K562 (cell line): Measurements from ENCODE around the gene CREB5. TPM values are rescaled to one million over a fixed set of nuclear protein-coding genes. Genes with fewer than 3 reads are reported as not detected.

Experiments used
- ATAC-seq: fragments of 200-7000 bp; cut with Tn5 transposase; 3 replicates; pipeline ENCODE4 v1.9.1; 2020; ENCODE audit warnings: moderate library complexity
- BruUV-seq: library from RNA; stranded (reverse); fragments of 400-500 nt; replicated peaks from 2 replicates; lab custom pipeline; 2021; lab: Mats Ljungman, UMichigan
- CTCF ChIA-PET: fragments of 300-600 bp; formaldehyde crosslinking; extraction: SDS; loops from one replicate; lab custom pipeline; 2021; ENCODE audit warnings: low intra/inter-chr PET ratio; lab: Yijun Ruan, JAX
- POLR2A ChIA-PET: fragments of 300-600, 350-650 bp; sonication (Branson Sonifier 250); formaldehyde crosslinking; extraction: SDS; loops from one replicate; lab custom pipeline; 2021; ENCODE audit warnings: antibody characterized with exemption, inconsistent platforms; lab: Yijun Ruan, JAX
- DNase-seq, 4 experiments: peaks; one replicate each; pipeline versions ENCODE4 v3.0.0 to v3.0.0-alpha.2; 2011 to 2018; ENCODE audit warnings: low spot score in 3 of 4, mixed read lengths in 3 of 4; ENCODE audit errors: extremely low read depth in 1 of 4
- FAIRE-seq: peaks from 2 replicates; lab custom pipeline; 2011; peaks lifted over from hg19 to GRCh38; lab: Jason Lieb, UNC
- H2AFZ ChIP-seq: 2 replicates; pipeline ENCODE4 v1.6.0; 2011; ENCODE audit warnings: low read depth, low read length, control low read depth, inconsistent platforms
- H3K27ac ChIP-seq: fragments of 200-600 bp; 3 replicates; pipeline ENCODE4 v1.8.0; 2011; ENCODE audit warnings: low read depth, mild to moderate bottlenecking, control low read depth, inconsistent platforms, low read length, moderate library complexity, mixed read lengths; ENCODE audit errors: extremely low read depth
- H3K27me3 ChIP-seq, 2 experiments: fragments of 300-600 bp in 1 of 2; 2 replicates in 1 of 2; 3 replicates in 1 of 2; pipeline versions ENCODE4 v1.6.0 to v1.8.0; 2011; ENCODE audit warnings: inconsistent platforms in 2 of 2, low read length in 2 of 2, mild to moderate bottlenecking in 1 of 2, mixed read lengths in 1 of 2, moderate library complexity in 1 of 2; ENCODE audit not compliant: control insufficient read depth in 2 of 2, insufficient read depth in 2 of 2
- H3K36me3 ChIP-seq: fragments of 300-600 bp; 3 replicates; pipeline ENCODE4 v1.8.0; 2011; ENCODE audit warnings: mild to moderate bottlenecking, low read length, inconsistent platforms; ENCODE audit not compliant: control insufficient read depth, insufficient read depth
- H3K4me1 ChIP-seq, 2 experiments: fragments of 200-600 bp in 1 of 2; replicated peaks in 1 of 2; 2 replicates in 1 of 2; 3 replicates in 1 of 2; pipeline versions ENCODE4 v1.5.1 to v1.8.0; 2011; ENCODE audit warnings: inconsistent platforms in 2 of 2, low read length in 2 of 2, mild to moderate bottlenecking in 1 of 2, mixed read lengths in 1 of 2, moderate library complexity in 1 of 2; ENCODE audit not compliant: control insufficient read depth in 2 of 2, insufficient read depth in 2 of 2
- H3K4me2 ChIP-seq: 2 replicates; pipeline ENCODE4 v1.6.1; 2011; ENCODE audit warnings: low read length, control low read depth, inconsistent platforms, mixed read lengths; ENCODE audit not compliant: insufficient read depth
- H3K4me3 ChIP-seq: fragments of 200-600 bp; sonication (generic), shearing (Covaris generic); 2 replicates; pipeline ENCODE4 v1.5.1; 2016; ENCODE audit warnings: control low read depth, inconsistent platforms
- H3K79me2 ChIP-seq: fragments of 200-600 bp; 3 replicates; pipeline ENCODE4 v1.8.0; 2011; ENCODE audit warnings: low read length, inconsistent platforms; ENCODE audit not compliant: control insufficient read depth, insufficient read depth
- H3K9ac ChIP-seq, 2 experiments: 2 replicates each; pipeline versions ENCODE4 v1.6.0 to v1.6.1; 2011; ENCODE audit warnings: low read depth in 2 of 2, low read length in 2 of 2, control low read depth in 1 of 2, inconsistent platforms in 1 of 2, mild to moderate bottlenecking in 1 of 2, mixed read lengths in 1 of 2; ENCODE audit not compliant: insufficient read depth in 1 of 2
- H3K9me1 ChIP-seq: one replicate; pipeline ENCODE4 v1.6.0; 2011; ENCODE audit warnings: inconsistent platforms, mild to moderate bottlenecking, low read length, moderate library complexity; ENCODE audit not compliant: control insufficient read depth, insufficient read depth
- H3K9me3 ChIP-seq: replicated peaks from 2 replicates; pipeline ENCODE4 v1.5.1; 2011; ENCODE audit warnings: low read depth, low read length, inconsistent platforms; ENCODE audit not compliant: control insufficient read depth, insufficient read depth
- H4K20me1 ChIP-seq: replicated peaks from 2 replicates; pipeline ENCODE4 v1.6.1; 2011; ENCODE audit warnings: low read length, inconsistent platforms, mixed read lengths; ENCODE audit not compliant: control insufficient read depth, insufficient read depth
- ELF4 ChIP-seq: fragments of 450-650 bp; formaldehyde crosslinking; IDR thresholded peaks from 2 replicates; pipeline ENCODE4 v1.4.0; 2022; ENCODE audit warnings: missing genetic modification characterization
- JUND ChIP-seq, 2 experiments: IDR thresholded peaks; 2 replicates in 1 of 2; 3 replicates in 1 of 2; pipeline ENCODE4 v1.6.1; 2011; ENCODE audit warnings: borderline replicate concordance in 2 of 2, low read depth in 2 of 2, low read length in 2 of 2, improper control_type of control experiment in 1 of 2, missing biosample characterization in 1 of 2, missing genetic modification characterization in 1 of 2, missing genetic modification reagents in 1 of 2
- SAP30 ChIP-seq: fragments of 200-600 bp; sonication (generic); IDR thresholded peaks from 2 replicates; pipeline ENCODE4 v1.6.1; 2012; ENCODE audit warnings: borderline replicate concordance, low read depth, mild to moderate bottlenecking, moderate library complexity, low read length, control low read depth, inconsistent platforms; ENCODE audit not compliant: insufficient read depth, poor library complexity, severe bottlenecking
- ZNF311 ChIP-seq: fragments of 250-450 bp; sonication (Bioruptor Pico); IDR thresholded peaks from 2 replicates; pipeline ENCODE4 v1.4.0; 2020; ENCODE audit warnings: mild to moderate bottlenecking, moderate library complexity
- ZNF586 ChIP-seq: fragments of 450-650 bp; formaldehyde crosslinking; conservative IDR thresholded peaks from 2 replicates; pipeline ENCODE4 v1.4.0; 2020; ENCODE audit warnings: mild to moderate bottlenecking, moderate library complexity
- WGBS: fragments of 100-300 bp; shearing (Covaris generic); methylation state at CpG from one replicate; pipeline ENCODE4 v1.1.6; 2016; ENCODE audit warnings: low coverage, mixed read lengths; ENCODE audit not compliant: insufficient coverage; ENCODE audit errors: missing lambda C conversion rate; 5-methylcytosine and 5-hydroxymethylcytosine counted together
- in situ Hi-C: fragments of 300-500 bp; cut with MboI; formaldehyde crosslinking; loops from 4 replicates; pipeline ENCODE4 v1.15.0; 2018; ENCODE audit warnings: inconsistent platforms, mixed read lengths
- intact Hi-C: fragments of 100-400 bp; cut with micrococcal nuclease; formaldehyde crosslinking; loops from 2 replicates; pipeline ENCODE4 v1.14.2; 2022
- polyA plus RNA-seq, 8 experiments: library from polyadenylated mRNA; depleted of rRNA in 4 of 8; stranded (reverse) in 5 of 8; unstranded in 3 of 8; fragments of >200 nt; fragmentation: Nextera tagmentation in 2 of 8; fragmentation: Illumina TruSeq in 1 of 8; extraction: Ambion mirVana in 2 of 8; extraction: Trizol in 1 of 8; gene quantifications; 2 replicates each; pipeline versions ENCODE4 v1.2.1 to v1.2.3, GENCODE V29; 2011 to 2014; ENCODE audit warnings: inconsistent platforms in 1 of 8, missing spikeins in 1 of 8
- total RNA-seq, 7 experiments: library from RNA; depleted of rRNA in 6 of 7; stranded (reverse); fragments of >200 nt in 6 of 7; fragmentation: Illumina TruSeq in 2 of 7; extraction: Trizol in 2 of 7; gene quantifications; 2 replicates each; pipeline versions ENCODE4 v1.2.1 to v1.2.3, GENCODE V29; 2011 to 2021; ENCODE audit warnings: low replicate concordance in 1 of 7
- TF ChIP-seq, protein P1 (sequence below): fragments of 450-650 bp; conservative IDR thresholded peaks from 2 replicates; pipeline ENCODE4 v1.6.1; 2016; ENCODE audit warnings: missing genetic modification characterization, low read depth, mild to moderate bottlenecking, control low read depth, missing compliant biosample characterization
- TF ChIP-seq, protein P2 (sequence below): fragments of 450-650 bp; conservative IDR thresholded peaks from 2 replicates; pipeline ENCODE4 v1.6.1; 2016; ENCODE audit warnings: missing genetic modification characterization, low read depth, mild to moderate bottlenecking, missing compliant biosample characterization, moderate library complexity
- TF ChIP-seq, protein P3 (sequence below), 2 experiments: fragments of 450-650 bp; IDR thresholded peaks; 2 replicates each; pipeline ENCODE4 v1.6.1; 2018; ENCODE audit warnings: mild to moderate bottlenecking in 2 of 2, low read depth in 1 of 2; ENCODE audit not compliant: partially characterized antibody in 2 of 2
- TF ChIP-seq, protein P4 (sequence below): fragments of 250-450 bp; sonication (Bioruptor Pico); IDR thresholded peaks from 2 replicates; pipeline ENCODE4 v1.4.0; 2020; ENCODE audit warnings: mild to moderate bottlenecking, moderate library complexity

The CREB5 gene
- total and polyA plus RNA-seq, 9 of the 15 experiments (the other 6 are each of a cell fraction or from before 2014, with no cell fraction given): 0.33 to 6.4 (median 1.8) TPM

DNA sequence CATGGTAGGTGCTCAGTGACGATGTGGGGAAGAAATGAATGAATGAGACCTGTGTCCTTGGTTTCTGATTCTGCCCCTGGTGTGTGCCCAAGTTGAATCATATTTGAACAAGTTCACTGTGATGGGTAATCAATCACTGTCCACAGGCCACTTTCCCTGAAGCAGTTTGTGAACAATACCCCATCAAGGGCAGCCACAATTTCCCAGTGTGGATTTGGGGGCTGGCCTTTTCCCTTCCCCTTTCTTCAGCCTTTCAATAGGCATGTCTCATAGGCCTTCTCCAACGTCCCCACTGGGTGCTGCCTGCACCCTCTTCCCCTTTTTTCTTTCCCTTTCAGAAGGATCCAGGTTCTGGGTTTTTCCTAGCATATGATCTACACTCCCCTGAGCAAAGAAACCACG, 64.7 kb downstream of the CREB5 start (continued):
- no peak for TF ChIP-seq JUND (IDR thresholded peaks at IDR 0.05; ENCODE audit: borderline replicate concordance, low read depth, low read length)
- TF ChIP-seq JUND (tag; IDR thresholded peaks at IDR 0.05; ENCODE audit: borderline replicate concordance, low read depth, low read length): no peak
- TF ChIP-seq ZNF311 (CRISPR knock-in tag): no peak
- TF ChIP-seq, protein P1, sequence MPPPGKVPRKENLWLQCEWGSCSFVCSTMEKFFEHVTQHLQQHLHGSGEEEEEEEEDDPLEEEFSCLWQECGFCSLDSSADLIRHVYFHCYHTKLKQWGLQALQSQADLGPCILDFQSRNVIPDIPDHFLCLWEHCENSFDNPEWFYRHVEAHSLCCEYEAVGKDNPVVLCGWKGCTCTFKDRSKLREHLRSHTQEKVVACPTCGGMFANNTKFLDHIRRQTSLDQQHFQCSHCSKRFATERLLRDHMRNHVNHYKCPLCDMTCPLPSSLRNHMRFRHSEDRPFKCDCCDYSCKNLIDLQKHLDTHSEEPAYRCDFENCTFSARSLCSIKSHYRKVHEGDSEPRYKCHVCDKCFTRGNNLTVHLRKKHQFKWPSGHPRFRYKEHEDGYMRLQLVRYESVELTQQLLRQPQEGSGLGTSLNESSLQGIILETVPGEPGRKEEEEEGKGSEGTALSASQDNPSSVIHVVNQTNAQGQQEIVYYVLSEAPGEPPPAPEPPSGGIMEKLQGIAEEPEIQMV (tag): no peak

DNA sequence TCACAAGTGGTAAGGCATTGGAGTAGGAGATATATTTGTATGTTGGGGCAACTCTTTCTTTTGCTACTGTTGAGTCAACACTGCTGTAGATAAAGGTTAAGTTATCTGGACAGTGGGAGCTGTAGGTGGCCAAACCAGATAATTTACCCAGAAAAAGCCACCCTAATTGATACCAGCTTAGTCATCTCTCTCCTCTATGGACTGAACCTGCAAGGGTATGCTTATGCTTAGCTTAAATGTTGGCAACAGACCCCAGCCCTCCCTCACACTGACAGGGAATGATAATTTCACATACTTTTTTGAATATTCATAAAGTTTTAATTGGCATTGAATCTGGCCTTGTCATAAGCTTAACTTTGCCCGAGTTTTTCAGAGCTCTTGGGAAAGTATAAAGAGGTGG, 66.3 kb downstream of the CREB5 start:
- Histone ChIP-seq H3K27ac (no peak overlapping the region), H3K36me3 (no peaks in the 10 kb centered on the region), H3K79me2 (no peaks in the 10 kb centered on the region), H2AFZ (no peak overlapping the region), H4K20me1 (no peaks in the 10 kb centered on the region), H3K27me3 (peaks cover 0 to 2% of the 10 kb centered on the region in 2 experiments; a peak in 2 of 5 replicates), H3K9me1 (no peaks in the 10 kb centered on the region), H3K4me2 (no peak overlapping the region), H3K4me3 (no peak overlapping the region), H3K4me1 (no peaks in the 10 kb centered on the region), H3K9me3 (no peaks in the 10 kb centered on the region), H3K9ac (no peak overlapping the region)
- POLR2A ChIA-PET: no interaction called here
- CTCF ChIA-PET: no interaction called here
- no peak for FAIRE-seq
- in situ Hi-C loops (no loop called here), intact Hi-C loops (no loop called here)
- BruUV-seq: no TSS peak
- DNase-seq: no peak
- 0% methylated on average over 1 of the region's 1 CpG for WGBS
- ATAC-seq: no peak
- TF ChIP-seq, protein P2, sequence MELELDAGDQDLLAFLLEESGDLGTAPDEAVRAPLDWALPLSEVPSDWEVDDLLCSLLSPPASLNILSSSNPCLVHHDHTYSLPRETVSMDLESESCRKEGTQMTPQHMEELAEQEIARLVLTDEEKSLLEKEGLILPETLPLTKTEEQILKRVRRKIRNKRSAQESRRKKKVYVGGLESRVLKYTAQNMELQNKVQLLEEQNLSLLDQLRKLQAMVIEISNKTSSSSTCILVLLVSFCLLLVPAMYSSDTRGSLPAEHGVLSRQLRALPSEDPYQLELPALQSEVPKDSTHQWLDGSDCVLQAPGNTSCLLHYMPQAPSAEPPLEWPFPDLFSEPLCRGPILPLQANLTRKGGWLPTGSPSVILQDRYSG: no peak
- TF ChIP-seq, protein P3, sequence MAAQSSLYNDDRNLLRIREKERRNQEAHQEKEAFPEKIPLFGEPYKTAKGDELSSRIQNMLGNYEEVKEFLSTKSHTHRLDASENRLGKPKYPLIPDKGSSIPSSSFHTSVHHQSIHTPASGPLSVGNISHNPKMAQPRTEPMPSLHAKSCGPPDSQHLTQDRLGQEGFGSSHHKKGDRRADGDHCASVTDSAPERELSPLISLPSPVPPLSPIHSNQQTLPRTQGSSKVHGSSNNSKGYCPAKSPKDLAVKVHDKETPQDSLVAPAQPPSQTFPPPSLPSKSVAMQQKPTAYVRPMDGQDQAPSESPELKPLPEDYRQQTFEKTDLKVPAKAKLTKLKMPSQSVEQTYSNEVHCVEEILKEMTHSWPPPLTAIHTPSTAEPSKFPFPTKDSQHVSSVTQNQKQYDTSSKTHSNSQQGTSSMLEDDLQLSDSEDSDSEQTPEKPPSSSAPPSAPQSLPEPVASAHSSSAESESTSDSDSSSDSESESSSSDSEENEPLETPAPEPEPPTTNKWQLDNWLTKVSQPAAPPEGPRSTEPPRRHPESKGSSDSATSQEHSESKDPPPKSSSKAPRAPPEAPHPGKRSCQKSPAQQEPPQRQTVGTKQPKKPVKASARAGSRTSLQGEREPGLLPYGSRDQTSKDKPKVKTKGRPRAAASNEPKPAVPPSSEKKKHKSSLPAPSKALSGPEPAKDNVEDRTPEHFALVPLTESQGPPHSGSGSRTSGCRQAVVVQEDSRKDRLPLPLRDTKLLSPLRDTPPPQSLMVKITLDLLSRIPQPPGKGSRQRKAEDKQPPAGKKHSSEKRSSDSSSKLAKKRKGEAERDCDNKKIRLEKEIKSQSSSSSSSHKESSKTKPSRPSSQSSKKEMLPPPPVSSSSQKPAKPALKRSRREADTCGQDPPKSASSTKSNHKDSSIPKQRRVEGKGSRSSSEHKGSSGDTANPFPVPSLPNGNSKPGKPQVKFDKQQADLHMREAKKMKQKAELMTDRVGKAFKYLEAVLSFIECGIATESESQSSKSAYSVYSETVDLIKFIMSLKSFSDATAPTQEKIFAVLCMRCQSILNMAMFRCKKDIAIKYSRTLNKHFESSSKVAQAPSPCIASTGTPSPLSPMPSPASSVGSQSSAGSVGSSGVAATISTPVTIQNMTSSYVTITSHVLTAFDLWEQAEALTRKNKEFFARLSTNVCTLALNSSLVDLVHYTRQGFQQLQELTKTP (IDR thresholded peaks at IDR 0.05; ENCODE audit: low read depth in 1 of 2, partially characterized antibody in 2 of 2): no peak
- no peak for TF ChIP-seq ELF4 (CRISPR knock-in tag)
- no peak for TF ChIP-seq ZNF586 (CRISPR knock-in tag)
- TF ChIP-seq, protein P4, sequence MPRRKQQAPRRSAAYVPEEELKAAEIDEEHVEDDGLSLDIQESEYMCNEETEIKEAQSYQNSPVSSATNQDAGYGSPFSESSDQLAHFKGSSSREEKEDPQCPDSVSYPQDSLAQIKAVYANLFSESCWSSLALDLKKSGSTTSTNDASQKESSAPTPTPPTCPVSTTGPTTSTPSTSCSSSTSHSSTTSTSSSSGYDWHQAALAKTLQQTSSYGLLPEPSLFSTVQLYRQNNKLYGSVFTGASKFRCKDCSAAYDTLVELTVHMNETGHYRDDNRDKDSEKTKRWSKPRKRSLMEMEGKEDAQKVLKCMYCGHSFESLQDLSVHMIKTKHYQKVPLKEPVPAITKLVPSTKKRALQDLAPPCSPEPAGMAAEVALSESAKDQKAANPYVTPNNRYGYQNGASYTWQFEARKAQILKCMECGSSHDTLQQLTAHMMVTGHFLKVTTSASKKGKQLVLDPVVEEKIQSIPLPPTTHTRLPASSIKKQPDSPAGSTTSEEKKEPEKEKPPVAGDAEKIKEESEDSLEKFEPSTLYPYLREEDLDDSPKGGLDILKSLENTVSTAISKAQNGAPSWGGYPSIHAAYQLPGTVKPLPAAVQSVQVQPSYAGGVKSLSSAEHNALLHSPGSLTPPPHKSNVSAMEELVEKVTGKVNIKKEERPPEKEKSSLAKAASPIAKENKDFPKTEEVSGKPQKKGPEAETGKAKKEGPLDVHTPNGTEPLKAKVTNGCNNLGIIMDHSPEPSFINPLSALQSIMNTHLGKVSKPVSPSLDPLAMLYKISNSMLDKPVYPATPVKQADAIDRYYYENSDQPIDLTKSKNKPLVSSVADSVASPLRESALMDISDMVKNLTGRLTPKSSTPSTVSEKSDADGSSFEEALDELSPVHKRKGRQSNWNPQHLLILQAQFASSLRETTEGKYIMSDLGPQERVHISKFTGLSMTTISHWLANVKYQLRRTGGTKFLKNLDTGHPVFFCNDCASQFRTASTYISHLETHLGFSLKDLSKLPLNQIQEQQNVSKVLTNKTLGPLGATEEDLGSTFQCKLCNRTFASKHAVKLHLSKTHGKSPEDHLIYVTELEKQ: no peak
- TF ChIP-seq SAP30: no peak
